SK-N-SH (cell line): Measurements from ENCODE around the gene ENOPH1.

Experiments
- ELF1 ChIP-seq: IDR thresholded peaks from 2 replicates; pipeline ENCODE4 v1.4.0; 2012
- EZH2phosphoT487 ChIP-seq: fragments of 200-600 bp; sonication (generic); IDR thresholded peaks from 2 replicates; pipeline ENCODE4 v1.6.1; 2017; ENCODE audit warnings: low read depth, mixed run types, mild to moderate bottlenecking, antibody characterized with exemption, moderate library complexity, borderline replicate concordance
- POLR2AphosphoS5 ChIP-seq: IDR thresholded peaks from 2 replicates; pipeline ENCODE4 v1.6.1; 2012; ENCODE audit warnings: low read depth, low read length
- RFX5 ChIP-seq: IDR thresholded peaks from 2 replicates; pipeline ENCODE4 v1.6.1; 2012; ENCODE audit warnings: mild to moderate bottlenecking, improper control_type of control experiment, low read length
- SMC3 ChIP-seq: IDR thresholded peaks from 2 replicates; pipeline ENCODE4 v1.6.1; 2012; ENCODE audit warnings: low read depth, low read length, improper control_type of control experiment
- YY1 ChIP-seq: IDR thresholded peaks from 2 replicates; pipeline ENCODE4 v1.4.0; 2012; ENCODE audit warnings: low read depth, mild to moderate bottlenecking
- TF ChIP-seq, protein P1 (sequence below): fragments of 200-600 bp; sonication (generic); IDR thresholded peaks from 2 replicates; pipeline ENCODE4 v1.6.1; 2017; ENCODE audit warnings: antibody characterized with exemption, mild to moderate bottlenecking, moderate library complexity
- TF ChIP-seq, protein P2 (sequence below): IDR thresholded peaks from 2 replicates; pipeline ENCODE4 v1.6.1; 2012; ENCODE audit warnings: mild to moderate bottlenecking, low read depth, low read length, moderate library complexity
- TF ChIP-seq, protein P3 (sequence below): IDR thresholded peaks from 2 replicates; pipeline ENCODE4 v1.4.0; 2012; ENCODE audit warnings: low read depth, borderline replicate concordance

DNA sequence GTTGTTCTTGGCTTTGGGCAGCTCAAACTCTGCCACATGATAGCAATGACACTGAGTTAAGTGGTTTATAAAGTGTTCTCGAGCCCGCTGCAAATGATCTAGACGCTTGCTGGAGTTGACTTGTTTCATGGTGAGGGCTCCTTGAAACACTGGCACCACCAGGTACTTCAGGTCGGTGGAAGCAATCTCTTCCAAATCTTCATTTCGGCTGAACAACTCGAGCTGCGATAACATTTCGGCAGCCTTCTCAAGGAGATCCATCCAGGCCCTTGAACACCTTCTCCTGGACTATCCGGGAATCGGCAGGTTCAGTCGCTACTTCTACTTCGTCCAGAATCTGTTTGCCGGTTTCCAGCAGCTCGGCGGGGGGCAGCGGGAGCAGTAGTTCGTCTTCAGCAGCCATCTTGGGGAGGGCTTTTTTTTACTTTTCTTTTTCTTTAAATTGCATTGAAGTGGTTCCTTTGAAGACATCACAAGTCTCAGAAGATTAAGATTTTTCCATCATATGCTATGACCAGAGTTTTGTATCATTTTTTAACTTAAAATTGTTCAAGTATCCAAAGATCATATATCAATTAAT is 28.1 kb upstream of the ENOPH1 start:
- TF ChIP-seq, protein P1, sequence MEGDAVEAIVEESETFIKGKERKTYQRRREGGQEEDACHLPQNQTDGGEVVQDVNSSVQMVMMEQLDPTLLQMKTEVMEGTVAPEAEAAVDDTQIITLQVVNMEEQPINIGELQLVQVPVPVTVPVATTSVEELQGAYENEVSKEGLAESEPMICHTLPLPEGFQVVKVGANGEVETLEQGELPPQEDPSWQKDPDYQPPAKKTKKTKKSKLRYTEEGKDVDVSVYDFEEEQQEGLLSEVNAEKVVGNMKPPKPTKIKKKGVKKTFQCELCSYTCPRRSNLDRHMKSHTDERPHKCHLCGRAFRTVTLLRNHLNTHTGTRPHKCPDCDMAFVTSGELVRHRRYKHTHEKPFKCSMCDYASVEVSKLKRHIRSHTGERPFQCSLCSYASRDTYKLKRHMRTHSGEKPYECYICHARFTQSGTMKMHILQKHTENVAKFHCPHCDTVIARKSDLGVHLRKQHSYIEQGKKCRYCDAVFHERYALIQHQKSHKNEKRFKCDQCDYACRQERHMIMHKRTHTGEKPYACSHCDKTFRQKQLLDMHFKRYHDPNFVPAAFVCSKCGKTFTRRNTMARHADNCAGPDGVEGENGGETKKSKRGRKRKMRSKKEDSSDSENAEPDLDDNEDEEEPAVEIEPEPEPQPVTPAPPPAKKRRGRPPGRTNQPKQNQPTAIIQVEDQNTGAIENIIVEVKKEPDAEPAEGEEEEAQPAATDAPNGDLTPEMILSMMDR: no peak
- TF ChIP-seq SMC3 (no peak), YY1 (no peak), EZH2phosphoT487 (no peak), POLR2AphosphoS5 (no peak), RFX5 (no peak), ELF1 (no peak)
- TF ChIP-seq, protein P2, sequence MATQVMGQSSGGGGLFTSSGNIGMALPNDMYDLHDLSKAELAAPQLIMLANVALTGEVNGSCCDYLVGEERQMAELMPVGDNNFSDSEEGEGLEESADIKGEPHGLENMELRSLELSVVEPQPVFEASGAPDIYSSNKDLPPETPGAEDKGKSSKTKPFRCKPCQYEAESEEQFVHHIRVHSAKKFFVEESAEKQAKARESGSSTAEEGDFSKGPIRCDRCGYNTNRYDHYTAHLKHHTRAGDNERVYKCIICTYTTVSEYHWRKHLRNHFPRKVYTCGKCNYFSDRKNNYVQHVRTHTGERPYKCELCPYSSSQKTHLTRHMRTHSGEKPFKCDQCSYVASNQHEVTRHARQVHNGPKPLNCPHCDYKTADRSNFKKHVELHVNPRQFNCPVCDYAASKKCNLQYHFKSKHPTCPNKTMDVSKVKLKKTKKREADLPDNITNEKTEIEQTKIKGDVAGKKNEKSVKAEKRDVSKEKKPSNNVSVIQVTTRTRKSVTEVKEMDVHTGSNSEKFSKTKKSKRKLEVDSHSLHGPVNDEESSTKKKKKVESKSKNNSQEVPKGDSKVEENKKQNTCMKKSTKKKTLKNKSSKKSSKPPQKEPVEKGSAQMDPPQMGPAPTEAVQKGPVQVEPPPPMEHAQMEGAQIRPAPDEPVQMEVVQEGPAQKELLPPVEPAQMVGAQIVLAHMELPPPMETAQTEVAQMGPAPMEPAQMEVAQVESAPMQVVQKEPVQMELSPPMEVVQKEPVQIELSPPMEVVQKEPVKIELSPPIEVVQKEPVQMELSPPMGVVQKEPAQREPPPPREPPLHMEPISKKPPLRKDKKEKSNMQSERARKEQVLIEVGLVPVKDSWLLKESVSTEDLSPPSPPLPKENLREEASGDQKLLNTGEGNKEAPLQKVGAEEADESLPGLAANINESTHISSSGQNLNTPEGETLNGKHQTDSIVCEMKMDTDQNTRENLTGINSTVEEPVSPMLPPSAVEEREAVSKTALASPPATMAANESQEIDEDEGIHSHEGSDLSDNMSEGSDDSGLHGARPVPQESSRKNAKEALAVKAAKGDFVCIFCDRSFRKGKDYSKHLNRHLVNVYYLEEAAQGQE: no peak
- TF ChIP-seq, protein P3, sequence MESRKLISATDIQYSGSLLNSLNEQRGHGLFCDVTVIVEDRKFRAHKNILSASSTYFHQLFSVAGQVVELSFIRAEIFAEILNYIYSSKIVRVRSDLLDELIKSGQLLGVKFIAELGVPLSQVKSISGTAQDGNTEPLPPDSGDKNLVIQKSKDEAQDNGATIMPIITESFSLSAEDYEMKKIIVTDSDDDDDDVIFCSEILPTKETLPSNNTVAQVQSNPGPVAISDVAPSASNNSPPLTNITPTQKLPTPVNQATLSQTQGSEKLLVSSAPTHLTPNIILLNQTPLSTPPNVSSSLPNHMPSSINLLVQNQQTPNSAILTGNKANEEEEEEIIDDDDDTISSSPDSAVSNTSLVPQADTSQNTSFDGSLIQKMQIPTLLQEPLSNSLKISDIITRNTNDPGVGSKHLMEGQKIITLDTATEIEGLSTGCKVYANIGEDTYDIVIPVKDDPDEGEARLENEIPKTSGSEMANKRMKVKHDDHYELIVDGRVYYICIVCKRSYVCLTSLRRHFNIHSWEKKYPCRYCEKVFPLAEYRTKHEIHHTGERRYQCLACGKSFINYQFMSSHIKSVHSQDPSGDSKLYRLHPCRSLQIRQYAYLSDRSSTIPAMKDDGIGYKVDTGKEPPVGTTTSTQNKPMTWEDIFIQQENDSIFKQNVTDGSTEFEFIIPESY: no peak
